ENCODE data around the gene DAP. TPM values are rescaled to one million over a fixed set of nuclear protein-coding genes. Genes with fewer than 3 reads are reported as not detected.
"Not testable (repeated sequence)": the region's sequence is repeated elsewhere in the genome, so short reads cannot be mapped to it uniquely, and the experiment has no call there.

The DAP gene
- total and polyA plus RNA-seq, 5 donors, result 43.2 to 77.0 (median 55.8) TPM

DNA sequence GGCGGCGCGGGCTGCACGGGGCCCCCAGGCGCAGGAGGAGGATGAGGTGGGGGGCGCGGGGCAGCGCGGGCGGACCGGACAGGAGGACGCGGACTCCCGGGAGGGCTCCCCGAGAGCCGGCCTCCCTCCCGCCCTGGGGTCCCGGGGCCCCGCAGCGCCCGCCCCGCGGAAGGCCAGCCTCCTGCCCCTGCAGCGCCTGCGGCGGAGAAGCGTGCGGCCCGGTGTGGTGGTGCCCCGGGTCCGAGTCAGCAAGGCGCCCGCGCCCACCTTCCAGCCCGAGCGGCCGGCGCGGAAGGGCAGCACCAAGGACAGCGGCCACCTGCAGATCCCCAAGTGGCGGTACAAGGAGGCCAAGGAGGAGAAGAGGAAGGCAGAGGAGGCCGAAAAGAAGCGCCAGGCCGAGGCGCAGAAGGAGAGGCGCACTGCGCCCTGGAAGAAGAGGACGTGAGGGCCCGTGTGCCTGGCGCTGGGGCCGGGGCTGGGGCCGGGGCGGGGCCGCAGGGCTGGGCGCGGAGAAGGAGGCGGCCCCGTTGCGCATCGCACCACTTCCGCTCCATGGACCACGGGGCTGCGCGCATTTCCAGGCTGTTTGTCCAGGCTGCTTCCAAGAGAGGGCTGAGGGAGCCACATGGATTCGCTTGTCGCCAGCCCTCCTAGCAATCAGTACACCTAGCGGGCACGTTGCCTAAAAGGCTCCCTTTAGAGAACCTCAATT lies 111.2 kb downstream of the DAP start:
- 58% methylated on average over 68 of the region's 68 CpGs for WGBS
- peaks cover 3% of the 10 kb centered on the region for H3K4me1 ChIP-seq (ENCODE audit: control insufficient read depth, insufficient read depth, low read length)
- intact Hi-C loops (cut with DNase I), result no loop called here
- no peaks in the 10 kb centered on the region for H3K27me3 ChIP-seq (ENCODE audit: control insufficient read depth, insufficient read depth)
- no peak overlapping the region for H3K4me3 ChIP-seq (ENCODE audit: low read length)
- DNase-seq (no peak), ATAC-seq (peak in 1 of 2 donors; percentile 7)
- no peak overlapping the region for H3K27ac ChIP-seq (ENCODE audit: low read length)
- H3K9me3 ChIP-seq (ENCODE audit: control insufficient read depth, low read length), result no peaks in the 10 kb centered on the region

DNA sequence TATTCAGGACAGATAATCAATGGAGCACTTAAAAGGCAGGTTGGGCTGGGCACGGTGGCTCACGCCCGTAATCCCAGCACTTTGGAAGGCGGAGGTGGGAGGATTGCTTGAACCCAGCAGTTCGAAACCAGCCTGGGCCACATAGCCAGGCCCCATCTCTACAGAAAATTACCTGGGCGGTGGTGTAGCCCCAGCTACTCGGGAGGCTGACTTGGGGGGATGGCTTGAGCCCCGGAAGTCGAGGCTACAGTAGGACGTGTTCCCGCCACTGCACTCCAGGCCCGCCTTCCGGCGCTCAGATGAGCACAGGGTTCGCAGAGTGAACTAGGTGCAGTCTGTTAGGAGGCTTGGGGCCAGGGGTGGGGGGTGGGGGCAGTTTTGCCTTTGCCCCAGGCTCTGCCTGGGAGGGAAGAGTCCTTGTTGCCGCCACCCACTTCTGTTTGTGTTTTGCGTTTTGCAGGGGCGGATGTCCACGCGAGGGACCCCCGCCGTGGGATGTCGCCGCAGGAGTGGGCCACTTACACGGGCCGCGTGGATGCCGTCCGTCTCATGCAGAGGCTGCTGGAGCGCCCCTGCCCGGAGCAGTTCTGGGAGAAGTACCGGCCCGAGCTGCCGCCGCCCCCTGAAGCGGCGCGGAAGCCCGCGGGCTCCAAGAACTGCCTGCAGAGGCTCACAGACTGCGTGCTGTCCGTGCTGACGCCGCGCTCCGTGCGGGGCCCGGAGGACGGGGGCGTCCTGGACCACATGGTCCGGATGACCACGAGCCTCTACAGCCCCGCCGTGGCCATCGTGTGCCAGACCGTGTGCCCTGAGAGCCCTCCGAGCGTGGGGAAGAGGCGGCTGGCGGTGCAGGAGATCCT lies 112.0 kb downstream of the DAP start:
- H3K27ac ChIP-seq (ENCODE audit: low read length), result no peak overlapping the region
- H3K4me1 ChIP-seq (ENCODE audit: control insufficient read depth, insufficient read depth, low read length), result peaks cover 3% of the 10 kb centered on the region
- DNase-seq (no peak), ATAC-seq (no peak)
- 67% methylated on average over 60 of the region's 60 CpGs for WGBS
- H3K9me3 ChIP-seq (ENCODE audit: control insufficient read depth, low read length), result no peaks in the 10 kb centered on the region
- intact Hi-C loops (cut with DNase I), result no loop called here
- H3K27me3 ChIP-seq (ENCODE audit: control insufficient read depth, insufficient read depth), result no peaks in the 10 kb centered on the region
- H3K4me3 ChIP-seq (ENCODE audit: low read length), result no peak overlapping the region

DNA sequence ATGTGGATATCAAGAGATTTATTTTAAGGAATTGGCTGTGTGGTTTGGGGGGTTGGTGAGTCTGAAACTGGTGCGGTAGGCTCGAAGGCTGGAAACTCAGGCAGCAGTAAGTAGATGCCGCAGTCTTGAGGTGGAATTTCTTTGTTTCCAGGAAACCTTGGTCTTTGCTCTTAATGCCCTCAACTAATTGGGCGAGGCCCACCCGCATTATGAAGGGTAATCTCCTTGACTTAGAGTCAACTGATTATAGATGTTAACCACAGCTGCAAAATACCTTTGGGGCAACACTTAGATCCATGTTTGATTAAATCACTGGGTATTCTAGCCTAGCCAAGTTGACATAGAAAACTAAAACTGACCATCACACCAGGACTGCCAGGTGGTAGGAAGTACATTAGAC lies 113.4 kb downstream of the DAP start:
- intact Hi-C loops (cut with DNase I), result no loop called here
- H3K4me1 ChIP-seq (ENCODE audit: control insufficient read depth, insufficient read depth, low read length), result no peaks in the 10 kb centered on the region
- no peak overlapping the region for H3K27ac ChIP-seq (ENCODE audit: low read length)
- no peaks in the 10 kb centered on the region for H3K27me3 ChIP-seq (ENCODE audit: control insufficient read depth, insufficient read depth)
- H3K4me3 ChIP-seq (ENCODE audit: low read length), result no peak overlapping the region
- WGBS, result 98% methylated on average over 5 of the region's 5 CpGs
- ATAC-seq (no peak), DNase-seq (no peak)
- H3K9me3 ChIP-seq (ENCODE audit: control insufficient read depth, low read length), result no peaks in the 10 kb centered on the region

DNA sequence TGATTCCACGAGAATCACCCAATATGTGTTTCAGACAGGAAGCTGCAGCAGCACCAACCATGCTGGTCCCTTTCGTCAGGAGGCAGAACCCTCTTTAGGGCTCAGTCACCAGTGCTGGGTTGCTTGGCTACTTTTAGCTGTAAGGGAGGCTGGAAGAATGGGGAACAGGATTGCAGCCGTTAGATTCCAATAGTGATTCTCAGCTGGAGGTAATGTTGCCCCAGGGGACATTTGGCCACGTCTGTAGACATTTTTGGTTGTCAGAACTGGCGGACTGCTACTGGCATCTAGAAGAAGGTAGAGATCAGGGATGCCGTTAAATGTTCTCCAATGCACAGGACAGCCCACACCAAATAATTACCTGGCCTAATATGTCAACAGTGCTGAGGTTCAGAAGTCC lies 115.4 kb downstream of the DAP start:
- 80% methylated on average over 6 of the region's 6 CpGs for WGBS
- no peaks in the 10 kb centered on the region for H3K4me1 ChIP-seq (ENCODE audit: control insufficient read depth, insufficient read depth, low read length)
- no peak overlapping the region for H3K4me3 ChIP-seq (ENCODE audit: low read length)
- ATAC-seq (no peak), DNase-seq (no peak)
- H3K9me3 ChIP-seq (ENCODE audit: control insufficient read depth, low read length), result no peaks in the 10 kb centered on the region
- H3K27ac ChIP-seq (ENCODE audit: low read length), result no peak overlapping the region
- H3K27me3 ChIP-seq (ENCODE audit: control insufficient read depth, insufficient read depth), result no peaks in the 10 kb centered on the region
- intact Hi-C loops (cut with DNase I), result no loop called here

DNA sequence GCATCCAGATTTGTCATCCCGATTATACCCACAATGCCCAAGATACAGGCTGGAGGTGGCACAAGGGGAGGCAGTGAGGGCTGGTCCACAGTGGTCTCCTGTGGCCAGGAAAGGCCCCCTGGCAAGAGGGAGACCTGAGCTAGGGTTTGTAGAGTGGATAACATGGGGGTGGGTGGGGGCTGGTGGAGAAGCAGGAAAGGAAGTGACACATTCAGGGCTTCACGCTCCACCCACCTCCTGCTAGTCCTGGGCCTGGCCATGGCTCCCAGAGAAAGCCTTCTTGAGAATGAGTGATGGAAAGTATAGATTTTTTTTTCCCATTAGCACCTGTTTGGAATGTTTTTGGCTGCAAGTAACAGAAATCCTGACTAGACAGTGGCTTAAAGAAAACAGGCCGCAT lies 115.9 kb downstream of the DAP start:
- ATAC-seq, result peak; percentile 12 to 51
- 95% methylated on average over 3 of the region's 3 CpGs for WGBS
- Histone ChIP-seq H3K9me3 (ENCODE audit: control insufficient read depth, low read length) (no peaks in the 10 kb centered on the region), H3K27me3 (ENCODE audit: control insufficient read depth, insufficient read depth) (no peaks in the 10 kb centered on the region), H3K4me3 (ENCODE audit: low read length) (no peak overlapping the region), H3K4me1 (ENCODE audit: control insufficient read depth, insufficient read depth, low read length) (no peaks in the 10 kb centered on the region), H3K27ac (ENCODE audit: low read length) (no peak overlapping the region)
- DNase-seq, result no peak
- intact Hi-C loops (cut with DNase I), result no loop called here

DNA sequence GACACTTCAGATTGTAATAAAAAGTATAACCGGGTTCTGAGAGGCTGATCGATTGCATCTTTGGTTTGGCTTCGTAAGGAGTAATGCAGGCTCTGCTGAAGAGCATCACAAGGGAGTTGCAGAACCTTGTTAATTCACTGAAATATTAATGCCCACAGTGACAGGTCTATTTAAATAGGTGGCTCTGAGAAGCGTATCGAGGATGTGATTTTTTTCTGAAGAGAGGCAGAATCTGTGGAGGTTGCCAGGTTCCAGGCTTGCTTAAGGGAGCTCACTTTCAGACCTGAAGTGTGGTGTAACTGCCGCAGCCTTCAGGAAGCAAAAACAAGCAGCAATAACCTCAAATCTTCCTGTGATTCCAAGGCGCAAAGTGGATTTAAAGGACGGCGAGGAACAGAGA lies 116.8 kb downstream of the DAP start:
- no peak overlapping the region for H3K27ac ChIP-seq (ENCODE audit: low read length)
- ATAC-seq, result no peak
- H3K4me1 ChIP-seq (ENCODE audit: control insufficient read depth, insufficient read depth, low read length), result no peaks in the 10 kb centered on the region
- H3K27me3 ChIP-seq (ENCODE audit: control insufficient read depth, insufficient read depth), result no peaks in the 10 kb centered on the region
- WGBS, result 79% methylated on average over 9 of the region's 9 CpGs
- H3K4me3 ChIP-seq (ENCODE audit: low read length), result no peak overlapping the region
- no peak for DNase-seq
- intact Hi-C loops (cut with DNase I), result no loop called here
- peaks cover 4% of the 10 kb centered on the region for H3K9me3 ChIP-seq (ENCODE audit: control insufficient read depth, low read length)

DNA sequence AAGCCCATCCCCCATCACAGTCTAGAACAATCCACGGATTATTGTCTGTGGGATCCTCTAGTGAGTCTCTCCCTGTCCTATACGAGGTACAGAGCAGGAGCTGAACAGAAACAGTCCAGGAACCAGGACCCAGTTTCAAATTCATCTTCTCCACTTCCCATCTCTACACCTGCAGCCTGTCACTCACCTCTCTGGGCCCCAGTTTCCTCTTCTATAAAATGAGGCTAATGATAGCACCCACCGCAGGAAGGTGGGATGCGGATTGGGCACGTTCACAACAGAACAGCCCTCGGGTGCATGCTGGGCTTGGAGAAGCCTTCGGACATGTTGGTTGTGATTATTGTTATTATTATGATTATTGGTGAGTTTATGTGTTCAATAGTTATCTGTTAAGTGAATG lies 118.7 kb downstream of the DAP start:
- intact Hi-C loops (cut with DNase I), result no loop called here

DNA sequence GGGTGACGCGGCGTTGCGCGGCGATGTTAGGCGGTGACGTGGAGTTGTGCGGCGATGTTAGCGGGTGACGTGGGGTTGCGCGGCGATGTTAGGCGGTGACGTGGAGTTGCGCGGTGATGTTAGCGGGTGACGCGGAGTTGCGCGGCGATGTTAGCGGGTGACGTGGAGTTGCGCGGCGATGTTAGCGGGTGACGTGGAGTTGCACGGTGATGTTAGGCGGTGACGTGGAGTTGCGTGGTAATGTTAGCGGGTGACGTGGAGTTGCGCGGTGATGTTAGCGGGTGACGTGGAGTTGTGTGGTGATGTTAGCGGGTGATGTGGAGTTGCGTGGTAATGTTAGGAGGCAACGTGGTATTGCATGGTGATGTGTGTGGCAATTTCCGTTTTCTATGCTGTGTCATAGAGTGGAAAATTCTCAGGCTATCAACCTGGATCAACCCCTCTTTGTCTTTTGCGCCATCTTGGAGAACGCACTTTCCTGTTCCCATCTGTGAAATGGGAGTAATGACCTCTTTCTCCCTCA lies 121.1 kb downstream of the DAP start:
- Histone ChIP-seq H3K9me3 (ENCODE audit: control insufficient read depth, low read length) (peaks cover 4% of the 10 kb centered on the region), H3K4me3 (ENCODE audit: low read length) (no peak overlapping the region), H3K27ac (ENCODE audit: low read length) (no peak overlapping the region), H3K4me1 (ENCODE audit: control insufficient read depth, insufficient read depth, low read length) (no peaks in the 10 kb centered on the region), H3K27me3 (ENCODE audit: control insufficient read depth, insufficient read depth) (no peaks in the 10 kb centered on the region)
- intact Hi-C loops (cut with DNase I), result no loop called here
- ATAC-seq (no peak), DNase-seq (no peak)
- 98% methylated on average over 35 of the region's 48 CpGs for WGBS

More for the DNA sequence above, 118.7 kb downstream of the DAP start:
- ATAC-seq (no peak), DNase-seq (no peak)
- Histone ChIP-seq H3K9me3 (ENCODE audit: control insufficient read depth, low read length) (peaks cover 4% of the 10 kb centered on the region), H3K27ac (ENCODE audit: low read length) (no peak overlapping the region), H3K27me3 (ENCODE audit: control insufficient read depth, insufficient read depth) (no peaks in the 10 kb centered on the region), H3K4me1 (ENCODE audit: control insufficient read depth, insufficient read depth, low read length) (no peaks in the 10 kb centered on the region), H3K4me3 (ENCODE audit: low read length) (no peak overlapping the region)
- 76% methylated on average over 7 of the region's 7 CpGs for WGBS

DNA sequence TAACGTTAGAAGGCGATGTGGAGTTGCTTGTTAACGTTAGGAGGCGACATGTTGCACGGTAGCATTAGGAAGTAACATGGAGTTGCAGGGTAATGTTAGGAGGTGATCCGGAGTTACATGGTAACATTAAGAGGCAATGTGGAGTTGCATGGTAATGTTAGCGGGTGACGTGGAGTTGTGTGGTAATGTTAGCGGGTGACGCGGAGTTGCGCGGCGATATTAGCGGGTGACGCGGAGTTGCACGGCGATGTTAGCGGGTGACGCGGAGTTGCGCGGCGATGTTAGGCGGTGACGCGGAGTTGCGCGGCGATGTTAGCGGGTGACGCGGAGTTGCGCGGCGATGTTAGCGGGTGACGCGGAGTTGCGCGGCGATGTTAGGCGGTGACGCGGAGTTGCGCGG lies 122.3 kb downstream of the DAP start:
- DNase-seq; H3K9me3 ChIP-seq (ENCODE audit: control insufficient read depth, low read length); H3K4me1 ChIP-seq (ENCODE audit: control insufficient read depth, insufficient read depth, low read length); H3K27ac ChIP-seq (ENCODE audit: low read length); intact Hi-C loops (cut with DNase I); H3K27me3 ChIP-seq (ENCODE audit: control insufficient read depth, insufficient read depth); H3K4me3 ChIP-seq (ENCODE audit: low read length); ATAC-seq: not testable (repeated sequence)
- WGBS, result 93% methylated on average over 31 of the region's 48 CpGs

DNA sequence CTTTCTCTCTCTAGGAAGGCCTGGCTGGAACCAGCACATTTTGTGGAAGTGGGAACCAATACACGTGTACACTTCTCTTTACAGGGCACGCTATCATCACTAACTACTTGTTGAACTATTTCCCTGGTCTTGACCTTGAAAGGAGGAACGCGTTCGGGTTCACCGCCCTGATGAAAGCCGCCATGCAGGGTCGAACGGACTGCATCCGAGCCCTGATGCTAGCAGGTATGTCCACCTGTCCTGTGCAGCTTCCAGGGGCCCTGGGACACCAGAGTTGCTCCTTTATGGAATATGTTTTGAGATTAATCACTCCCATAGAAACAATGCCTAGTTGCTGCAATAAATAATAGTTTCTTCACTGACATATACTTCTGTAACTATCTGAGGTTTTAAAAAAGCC lies 123.1 kb downstream of the DAP start:
- no peak overlapping the region for H3K27ac ChIP-seq (ENCODE audit: low read length)
- no peak for ATAC-seq
- H3K27me3 ChIP-seq (ENCODE audit: control insufficient read depth, insufficient read depth), result no peaks in the 10 kb centered on the region
- intact Hi-C loops (cut with DNase I), result no loop called here
- no peak for DNase-seq
- no peak overlapping the region for H3K4me3 ChIP-seq (ENCODE audit: low read length)
- H3K9me3 ChIP-seq (ENCODE audit: control insufficient read depth, low read length), result peaks cover 4% of the 10 kb centered on the region
- H3K4me1 ChIP-seq (ENCODE audit: control insufficient read depth, insufficient read depth, low read length), result no peaks in the 10 kb centered on the region
- WGBS, result 77% methylated on average over 10 of the region's 10 CpGs

DNA sequence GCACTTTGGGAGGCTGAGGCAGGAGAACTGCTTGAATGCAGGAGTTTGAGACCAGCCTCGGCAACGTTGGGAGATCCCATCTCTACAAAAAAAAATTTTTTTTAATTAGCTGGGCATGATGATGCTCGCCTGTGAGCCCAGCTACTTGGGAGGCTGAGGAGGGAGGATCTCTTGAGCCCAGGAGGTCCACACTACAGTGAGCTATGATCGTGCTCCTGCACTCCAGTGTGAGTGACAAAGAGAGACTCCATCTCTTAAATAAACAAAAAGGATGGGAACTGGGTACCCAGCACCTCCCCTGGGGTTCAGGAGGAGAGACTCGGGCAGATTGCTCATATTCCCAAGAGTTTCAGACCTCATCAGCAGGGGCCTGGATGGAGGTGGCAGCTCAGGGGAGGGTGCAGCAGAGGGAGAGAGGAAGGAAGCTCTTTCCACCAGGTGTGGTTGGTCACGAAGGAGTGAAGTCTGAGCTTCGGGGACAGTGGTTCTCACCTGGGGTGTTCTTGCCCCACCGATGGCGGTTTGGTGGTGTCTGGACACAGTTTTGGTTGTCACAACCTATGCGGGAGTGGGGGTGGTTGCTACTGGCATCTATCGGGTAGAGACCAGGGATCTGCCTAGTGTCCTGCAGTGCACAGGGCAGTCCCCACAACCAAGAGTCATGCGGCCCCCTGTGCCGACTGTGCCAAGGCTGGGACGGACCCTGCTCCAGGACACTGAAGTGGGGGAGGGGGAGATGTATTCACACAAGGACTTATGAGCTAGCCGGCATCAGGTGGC lies 124.5 kb downstream of the DAP start:
- Histone ChIP-seq H3K4me1 (ENCODE audit: control insufficient read depth, insufficient read depth, low read length) (no peaks in the 10 kb centered on the region), H3K9me3 (ENCODE audit: control insufficient read depth, low read length) (peaks cover 4% of the 10 kb centered on the region), H3K27me3 (ENCODE audit: control insufficient read depth, insufficient read depth) (no peaks in the 10 kb centered on the region), H3K27ac (ENCODE audit: low read length) (no peak overlapping the region), H3K4me3 (ENCODE audit: low read length) (no peak overlapping the region)
- no peak for DNase-seq
- no peak for ATAC-seq
- WGBS, result 82% methylated on average over 15 of the region's 15 CpGs
- intact Hi-C loops (cut with DNase I), result no loop called here
